ES-I3 (cell line): ENCODE measurements around the gene IQCC.

ENCODE experiments used
- H3K36me3 ChIP-seq: 2 replicates; pipeline ENCODE4 v1.6.1; 2013; ENCODE audit warnings: mild to moderate bottlenecking, low read length, control low read depth, moderate library complexity; ENCODE audit not compliant: insufficient read depth
- H3K4me1 ChIP-seq: 2 replicates; pipeline ENCODE4 v1.6.1; 2013; ENCODE audit warnings: mild to moderate bottlenecking, control low read depth, low read length; ENCODE audit not compliant: insufficient read depth
- H3K9ac ChIP-seq: 2 replicates; pipeline ENCODE4 v1.6.1; 2013; ENCODE audit warnings: low read depth, mild to moderate bottlenecking, low read length, moderate library complexity
- H3K9me3 ChIP-seq: 2 replicates; pipeline ENCODE4 v1.6.1; 2013; ENCODE audit warnings: mild to moderate bottlenecking, low read length, moderate library complexity; ENCODE audit not compliant: control insufficient read depth, insufficient read depth

IQCC gene

GRCh38 chr1:32249831-32250525 lies 44.5 kb downstream of the IQCC start:
- Histone ChIP-seq H3K4me1 (peaks cover 24% of the 10 kb centered on the region), H3K9me3 (no peaks in the 10 kb centered on the region), H3K9ac (no peak overlapping the region), H3K36me3 (no peaks in the 10 kb centered on the region)

- no peaks in the 10 kb centered on the region for H3K36me3 ChIP-seq
- H3K9ac ChIP-seq, result no peak within 1 kb of the TSS
- H3K9me3 ChIP-seq, result no peaks in the 10 kb centered on the region
- peaks cover 24% of the 10 kb centered on the region for H3K4me1 ChIP-seq
Observed at GRCh38 chr1:32250893-32251716, 45.6 kb downstream of the IQCC start, which contains the start of gene LCK. Gene LCK, plus strand, starts transcription at chr1:32251265. Its CDS starts 23,065 bp downstream, at chr1:32274330.

- Histone ChIP-seq H3K9me3 (no peaks in the 10 kb centered on the region), H3K4me1 (peaks cover 11% of the 10 kb centered on the region), H3K36me3 (no peaks in the 10 kb centered on the region), H3K9ac (no peak overlapping the region)
Observed at GRCh38 chr1:32255072-32256071, 49.9 kb downstream of the IQCC start.

- H3K9me3 ChIP-seq, result no peaks in the 10 kb centered on the region
- no peaks in the 10 kb centered on the region for H3K36me3 ChIP-seq
- H3K9ac ChIP-seq, result no peak overlapping the region
- H3K4me1 ChIP-seq, result no peaks in the 10 kb centered on the region
Observed at GRCh38 chr1:32256473-32257226, 51.2 kb downstream of the IQCC start.

GRCh38 chr1:32257227-32257508 lies 51.7 kb downstream of the IQCC start:
- no peaks in the 10 kb centered on the region for H3K9me3 ChIP-seq
- no peaks in the 10 kb centered on the region for H3K36me3 ChIP-seq
- no peak overlapping the region for H3K9ac ChIP-seq
- H3K4me1 ChIP-seq, result no peaks in the 10 kb centered on the region
